ENCODE results near the gene ENDOD1.
A peak's percentile ranks its signal among the peaks of the same experiment; 100 is the strongest.

The ENDOD1 gene

GRCh38 chr11:95068549-95068948, 21.1 kb upstream of the ENDOD1 start:
- intact Hi-C loops (cut with DNase I; ENCODE audit: low total_unique reads), result loop anchor here (5.0 kb wide), 1 partner anchor 84 kb away; no protein-coding TSS in a partner anchor
- H3K4me1 ChIP-seq, result peaks cover 0 to 23% (median 10%) of the 10 kb centered on the region in 4 donors
- H3K9me3 ChIP-seq, result no peaks in the 10 kb centered on the region
- DNase-seq, result peak; percentile 88 to 90
- H3K27ac ChIP-seq, result peak overlapping the region; percentile 90 to 98
- peak overlapping the region; percentile 74 to 81 for H3K4me3 ChIP-seq
- peaks cover 0 to 6% (median 0%) of the 10 kb centered on the region in 3 donors for H3K36me3 ChIP-seq
- H3K27me3 ChIP-seq, result no peaks in the 10 kb centered on the region
- peak in 1 of 2 experiments; percentile 5 for TF ChIP-seq CTCF (IDR thresholded peaks at IDR 0.05)

GRCh38 chr11:95070471-95070870, 19.2 kb upstream of the ENDOD1 start:
- intact Hi-C loops (cut with DNase I; ENCODE audit: low total_unique reads), result loop anchor here (10.0 kb wide), 1 partner anchor 694 kb away; no protein-coding TSS in a partner anchor
- Histone ChIP-seq H3K27ac (no peak overlapping the region), H3K4me1 (peaks cover 0 to 42% (median 25%) of the 10 kb centered on the region in 4 donors), H3K4me3 (no peak overlapping the region), H3K9me3 (no peaks in the 10 kb centered on the region), H3K36me3 (peaks cover 0 to 6% (median 0%) of the 10 kb centered on the region in 3 donors), H3K27me3 (no peaks in the 10 kb centered on the region)
- no peak for TF ChIP-seq CTCF (IDR thresholded peaks at IDR 0.05)
- no peak for DNase-seq

- H3K36me3 ChIP-seq, result peaks cover 0 to 6% (median 0%) of the 10 kb centered on the region in 3 donors
- no peaks in the 10 kb centered on the region for H3K27me3 ChIP-seq
- no peak for TF ChIP-seq CTCF (IDR thresholded peaks at IDR 0.05)
- H3K27ac ChIP-seq, result no peak overlapping the region
- no peak for DNase-seq
- H3K4me3 ChIP-seq, result no peak overlapping the region
- peaks cover 0 to 60% (median 44%) of the 10 kb centered on the region in 4 donors for H3K4me1 ChIP-seq
- no peaks in the 10 kb centered on the region for H3K9me3 ChIP-seq
- intact Hi-C loops (cut with DNase I; ENCODE audit: low total_unique reads), result loop anchor here (10.0 kb wide), 1 partner anchor 692 kb away; no protein-coding TSS in a partner anchor
Observed at GRCh38 chr11:95072948-95073347, 16.7 kb upstream of the ENDOD1 start.

- no peak for TF ChIP-seq CTCF (IDR thresholded peaks at IDR 0.05)
- Histone ChIP-seq H3K4me3 (no peak overlapping the region), H3K9me3 (no peaks in the 10 kb centered on the region), H3K4me1 (peaks cover 0 to 70% (median 43%) of the 10 kb centered on the region in 4 donors), H3K27ac (peak overlapping the region; percentile 52 to 64), H3K36me3 (peaks cover 0 to 6% (median 0%) of the 10 kb centered on the region in 3 donors), H3K27me3 (no peaks in the 10 kb centered on the region)
- DNase-seq, result peak; percentile 32 to 78
- intact Hi-C loops (cut with DNase I; ENCODE audit: low total_unique reads), result loop anchor here (5.0 to 10.0 kb wide), 2 partner anchors 72 to 690 kb away; no protein-coding TSS in a partner anchor
Observed at GRCh38 chr11:95074792-95075563, 14.7 kb upstream of the ENDOD1 start.

- no peak for TF ChIP-seq CTCF (IDR thresholded peaks at IDR 0.05)
- DNase-seq, result peak; percentile 72 to 92
- intact Hi-C loops (cut with DNase I; ENCODE audit: low total_unique reads), result loop anchor here (5.0 to 10.0 kb wide), 2 partner anchors 71 to 688 kb away; no protein-coding TSS in a partner anchor
- Histone ChIP-seq H3K4me3 (no peak overlapping the region), H3K36me3 (no peaks in the 10 kb centered on the region), H3K9me3 (no peaks in the 10 kb centered on the region), H3K27ac (peak overlapping the region; percentile 73 to 81), H3K4me1 (peaks cover 4 to 77% (median 51%) of the 10 kb centered on the region in 4 donors), H3K27me3 (no peaks in the 10 kb centered on the region)
Observed at GRCh38 chr11:95076416-95076815, 13.2 kb upstream of the ENDOD1 start.
